GM21515 (cell line): ENCODE results near the gene UBE2J1.
"Not testable (repeated sequence)": the region's sequence is repeated elsewhere in the genome, so short reads cannot be mapped to it uniquely, and the experiment has no call there.

ENCODE experiments used
- ATAC-seq: cut with Tn5 transposase; IDR thresholded peaks from one replicate; pipeline ENCODE4 v1.9.1; 2021; ENCODE audit not compliant: unreplicated experiment

The UBE2J1 gene

GRCh38 chr6:89352278-89353117 lies at the start of gene UBE2J1:
Gene UBE2J1 (minus strand): TSS chr6:89352722. CDS start chr6:89352569, 153 bp downstream.
- peak; percentile 36 for ATAC-seq

GRCh38 chr6:89400912-89401399 lies 48.4 kb upstream of the UBE2J1 start:
- no peak for ATAC-seq

- no peak for ATAC-seq
Observed at GRCh38 chr6:89400050-89400449, 47.5 kb upstream of the UBE2J1 start.

DNA sequence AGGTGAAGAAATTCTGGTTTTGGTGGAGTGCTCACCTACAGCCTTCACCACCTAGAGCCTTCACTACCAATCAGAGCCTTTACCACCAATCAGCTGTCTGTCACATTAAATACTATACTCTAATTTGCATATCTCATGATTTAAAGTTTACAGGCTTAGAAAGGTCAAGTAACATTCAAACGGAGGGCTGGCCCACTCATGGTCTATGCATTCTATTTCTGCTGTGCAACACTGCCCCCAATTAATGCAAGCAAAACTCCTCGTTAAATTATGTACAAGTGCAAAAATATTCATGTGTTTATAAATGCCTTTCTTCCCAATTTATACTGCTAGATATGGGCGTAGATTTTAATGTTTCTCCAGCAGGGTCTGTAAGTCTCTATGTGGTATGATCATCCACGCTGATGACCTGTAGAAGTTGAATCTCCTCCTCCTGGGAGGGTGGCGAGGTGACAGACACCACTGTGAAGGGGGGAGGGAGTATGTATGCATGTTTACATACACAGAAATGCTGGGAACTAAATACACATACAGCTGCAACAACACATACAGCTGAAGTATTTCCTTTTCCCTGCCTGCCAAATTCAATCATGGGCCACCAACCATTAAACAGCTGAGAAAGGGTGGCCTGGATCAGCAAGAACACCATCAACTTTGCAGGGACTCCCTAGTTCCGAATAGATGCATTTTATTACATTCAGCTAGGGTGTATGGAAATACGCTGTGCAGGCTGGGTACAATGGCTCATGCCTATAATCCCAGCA lies 46.4 kb upstream of the UBE2J1 start:
- ATAC-seq: no peak

DNA sequence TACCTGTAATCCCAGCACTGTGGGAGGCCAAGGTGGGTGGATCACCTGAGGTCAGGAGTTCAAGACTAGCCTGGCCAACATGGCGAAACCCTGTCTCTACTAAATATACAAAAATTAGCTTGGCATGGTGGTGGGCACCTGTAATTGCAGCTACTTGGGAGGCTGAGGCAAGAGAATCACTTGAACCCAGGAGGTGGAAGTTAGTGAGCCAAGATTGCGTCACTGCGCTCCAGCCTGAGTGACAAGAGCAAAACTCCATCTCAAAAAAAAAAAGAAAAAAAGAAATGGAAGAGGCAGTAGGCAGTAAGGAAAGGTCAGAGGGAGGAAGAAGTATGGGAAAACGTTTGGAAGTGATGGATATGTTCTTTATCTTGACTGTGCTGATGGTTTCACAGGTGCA lies 45.4 kb upstream of the UBE2J1 start:
- ATAC-seq: not testable (repeated sequence)

DNA sequence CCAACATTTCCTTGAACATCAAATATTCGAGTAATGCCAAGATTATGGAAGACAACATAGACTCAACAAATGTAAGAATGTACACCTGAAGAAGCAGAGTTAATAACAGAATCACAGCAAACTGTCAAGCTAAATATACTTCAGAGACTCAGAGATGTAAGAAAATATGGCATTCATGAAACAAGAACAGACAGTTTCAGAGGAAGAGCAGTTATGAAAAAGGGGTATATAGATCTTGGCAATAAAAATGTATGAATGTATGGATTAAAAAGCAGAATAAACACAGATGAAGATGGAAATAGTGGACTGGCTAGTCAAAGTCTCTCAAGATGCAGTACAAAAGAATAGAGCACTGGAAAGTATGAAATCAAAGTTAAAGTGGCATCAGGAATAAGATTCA lies 41.1 kb upstream of the UBE2J1 start:
- ATAC-seq: no peak

- no peak for ATAC-seq
Observed at GRCh38 chr6:89392823-89393222, 40.3 kb upstream of the UBE2J1 start.

- ATAC-seq: no peak
Observed at GRCh38 chr6:89388846-89389245, 36.3 kb upstream of the UBE2J1 start.

- peak; percentile 92 for ATAC-seq
Observed at GRCh38 chr6:89387516-89388201, 35.1 kb upstream of the UBE2J1 start.

- peak; percentile 14 for ATAC-seq
Observed at GRCh38 chr6:89386917-89387491, 34.5 kb upstream of the UBE2J1 start.

DNA sequence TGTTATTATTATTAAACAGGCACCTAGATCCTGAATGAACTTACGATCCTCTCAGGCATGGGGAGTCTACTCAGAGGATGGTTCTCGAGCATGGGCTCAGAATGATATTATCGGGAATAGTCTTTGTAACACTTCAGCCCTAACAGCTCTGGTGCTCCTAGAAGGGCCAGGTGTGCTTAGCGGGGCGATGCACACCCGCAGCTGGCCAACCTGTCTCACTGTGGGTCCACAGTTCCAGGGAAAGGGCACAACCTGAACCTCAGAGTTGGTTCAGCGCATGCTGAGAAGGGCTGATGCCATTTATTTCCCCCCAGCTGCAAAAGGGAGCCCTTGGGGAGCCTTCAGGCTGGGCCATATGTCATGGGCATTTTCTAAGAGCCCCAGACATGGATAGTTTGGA lies 33.3 kb upstream of the UBE2J1 start:
- no peak for ATAC-seq

DNA sequence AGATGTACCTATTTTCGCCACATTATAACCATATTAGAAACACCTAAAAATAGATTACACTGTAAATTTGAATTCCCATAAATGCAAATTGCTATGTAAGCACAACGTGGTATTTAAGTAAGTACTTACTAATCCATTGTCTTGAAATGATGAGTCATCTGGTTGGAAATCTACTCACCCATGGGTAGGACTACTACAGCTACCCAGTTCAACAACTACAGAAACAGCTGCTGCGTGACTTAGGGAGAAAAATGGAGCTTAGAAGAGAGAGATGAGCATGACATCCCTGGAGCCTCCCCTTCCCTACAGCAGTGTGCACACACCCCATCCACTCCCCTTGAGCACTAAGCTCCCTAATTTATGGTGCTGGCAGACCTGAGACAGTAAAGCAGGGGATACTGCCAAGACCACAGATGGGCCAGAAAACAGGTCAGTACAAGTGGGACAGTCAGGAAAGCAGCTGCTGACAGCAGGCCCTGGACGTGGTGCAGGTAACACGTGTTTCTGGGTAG lies 32.7 kb upstream of the UBE2J1 start:
- no peak for ATAC-seq

DNA sequence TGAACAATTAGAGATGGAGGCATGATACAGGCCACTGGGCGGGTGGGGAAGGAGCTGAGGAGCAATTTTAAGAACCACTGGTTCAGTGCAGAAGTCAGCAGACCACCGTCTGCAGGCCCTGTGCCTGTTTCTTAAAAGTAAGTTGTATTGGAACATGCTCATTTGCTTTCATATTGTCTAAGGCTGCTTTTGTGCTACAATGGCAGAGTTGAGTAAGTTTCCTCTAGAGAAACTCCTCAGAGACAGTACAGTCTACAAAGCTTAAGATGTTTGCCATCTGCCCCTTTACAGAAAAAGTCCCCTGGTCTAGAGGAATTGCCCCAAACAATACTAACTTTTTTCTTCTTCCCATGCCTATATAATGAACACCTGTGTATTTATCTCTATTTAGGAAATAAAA lies 28.5 kb upstream of the UBE2J1 start:
- ATAC-seq: no peak

- no peak for ATAC-seq
Observed at GRCh38 chr6:89379281-89379680, 26.8 kb upstream of the UBE2J1 start.

DNA sequence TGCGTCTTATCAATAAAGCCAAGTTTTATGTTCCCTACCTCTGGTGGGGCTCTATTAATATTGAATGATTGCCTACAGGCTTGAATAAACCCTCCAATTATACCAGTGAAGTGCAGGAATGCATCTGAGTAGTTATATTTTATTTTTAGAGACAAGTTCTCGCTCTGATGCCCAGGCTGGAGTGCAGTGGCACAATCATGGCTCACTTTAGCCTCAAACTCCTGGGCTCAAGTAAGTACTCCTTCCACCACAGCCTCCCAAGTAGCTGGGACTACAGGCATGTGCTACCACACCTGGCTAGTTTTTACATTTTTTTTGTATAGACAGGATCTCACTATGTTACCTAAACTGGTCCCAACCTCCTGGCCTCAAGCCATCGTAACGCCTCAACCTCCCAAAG lies 26.1 kb upstream of the UBE2J1 start:
- ATAC-seq: no peak

DNA sequence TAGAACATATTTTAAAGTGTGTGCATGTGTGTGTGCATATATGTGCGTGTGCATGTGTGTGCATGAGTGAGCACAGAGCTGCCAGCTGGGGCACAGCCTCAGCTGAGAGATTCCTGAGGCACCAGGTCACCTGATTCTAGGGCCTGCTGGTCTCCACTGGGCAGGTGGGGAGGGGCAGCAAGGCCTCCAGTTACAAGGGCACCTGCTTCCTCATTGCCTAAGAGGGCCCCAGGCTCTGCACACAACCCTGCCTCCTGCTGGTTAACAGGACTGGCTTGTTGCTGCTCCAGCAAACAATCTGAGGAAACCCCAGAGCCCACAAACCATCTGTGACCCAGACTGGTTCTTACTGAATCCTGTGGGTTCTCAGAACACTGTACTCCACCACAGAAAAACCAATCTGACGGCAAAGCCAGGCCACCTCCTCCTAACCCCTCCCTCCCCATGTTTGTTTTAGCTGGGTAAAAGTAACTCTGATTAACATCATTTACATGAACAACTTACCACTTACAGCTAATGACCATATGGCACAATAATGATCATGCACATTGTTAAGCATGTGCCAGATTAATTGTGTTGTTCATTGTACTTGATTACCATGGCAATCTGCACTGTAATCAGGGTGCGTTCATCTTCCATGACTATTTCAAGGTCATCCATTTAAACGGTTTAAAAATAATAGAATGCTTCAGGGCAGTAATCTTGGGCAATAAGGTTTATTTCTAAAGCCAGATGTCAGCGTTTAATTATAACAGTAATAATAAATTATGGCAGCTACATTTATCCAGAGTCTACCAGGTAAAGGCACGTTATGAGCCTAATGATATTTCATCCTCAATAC lies 23.1 kb upstream of the UBE2J1 start:
- peak; percentile 82 for ATAC-seq

DNA sequence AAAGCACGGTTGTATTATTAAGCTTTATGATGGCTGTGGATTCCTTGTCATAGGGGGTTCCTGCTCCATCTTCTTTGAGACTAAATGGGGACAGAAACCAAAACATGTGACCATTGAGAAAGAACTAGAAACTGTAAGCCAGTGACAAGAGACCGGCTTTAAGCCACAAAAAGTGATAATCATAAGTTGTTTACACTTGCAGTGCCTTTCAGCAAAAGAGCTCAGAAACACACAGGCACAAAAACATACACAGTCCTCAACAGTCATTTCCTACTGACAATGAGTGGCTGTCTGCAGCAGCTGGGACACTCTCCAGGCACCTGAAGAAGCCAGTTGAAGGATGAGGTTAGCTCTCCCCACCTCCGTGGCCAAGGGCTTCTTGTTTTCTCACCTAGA lies 20.0 kb upstream of the UBE2J1 start:
- ATAC-seq: peak; percentile 47

GRCh38 chr6:89371849-89372505 lies 19.5 kb upstream of the UBE2J1 start:
- peak; percentile 61 for ATAC-seq

DNA sequence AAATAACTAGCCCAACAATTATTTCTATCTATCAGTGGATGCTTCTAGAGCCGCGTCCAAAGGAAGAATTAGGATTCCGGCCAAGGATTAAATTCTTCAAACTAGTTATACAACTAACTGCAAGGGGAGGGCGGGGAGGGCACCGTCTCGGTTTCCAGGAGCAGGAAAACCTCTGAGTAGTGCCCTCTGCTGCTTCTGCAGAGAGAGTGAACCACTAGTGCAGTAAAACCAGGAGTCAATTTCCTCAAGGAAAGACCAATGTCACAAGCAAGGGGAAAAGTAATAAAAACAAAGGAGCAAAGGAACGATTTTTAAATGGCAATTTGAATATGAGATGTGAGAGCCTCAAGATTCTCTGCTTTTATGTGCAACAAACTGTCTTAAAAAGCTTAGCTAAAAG lies 16.5 kb upstream of the UBE2J1 start:
- no peak for ATAC-seq
